ENCODE measurements around the gene EIF4E2.

EIF4E2 gene

DNA sequence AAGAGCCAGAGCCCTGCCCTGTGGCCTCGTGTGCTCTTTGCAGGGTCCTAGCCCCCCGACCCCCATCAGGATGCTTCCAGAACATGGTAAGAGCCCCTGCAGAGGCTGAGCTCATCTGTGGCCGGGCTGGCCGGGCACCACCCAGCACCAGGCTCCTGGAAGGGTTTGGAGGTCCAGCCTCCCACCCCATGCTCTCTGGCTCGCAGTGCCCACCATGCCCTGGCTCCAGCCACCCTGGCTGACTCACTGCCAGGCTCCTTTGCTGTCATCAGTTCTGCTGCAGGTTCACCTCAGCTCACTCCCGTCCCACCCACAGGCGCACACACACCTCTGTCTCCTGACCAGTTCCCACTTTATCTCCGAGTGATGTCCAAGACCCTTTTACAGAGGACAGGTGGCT, 37.5 kb downstream of the EIF4E2 start:
- peak overlapping the region in 1 of 2 donors; percentile 74 for H3K27ac ChIP-seq
- TF ChIP-seq, protein P1, sequence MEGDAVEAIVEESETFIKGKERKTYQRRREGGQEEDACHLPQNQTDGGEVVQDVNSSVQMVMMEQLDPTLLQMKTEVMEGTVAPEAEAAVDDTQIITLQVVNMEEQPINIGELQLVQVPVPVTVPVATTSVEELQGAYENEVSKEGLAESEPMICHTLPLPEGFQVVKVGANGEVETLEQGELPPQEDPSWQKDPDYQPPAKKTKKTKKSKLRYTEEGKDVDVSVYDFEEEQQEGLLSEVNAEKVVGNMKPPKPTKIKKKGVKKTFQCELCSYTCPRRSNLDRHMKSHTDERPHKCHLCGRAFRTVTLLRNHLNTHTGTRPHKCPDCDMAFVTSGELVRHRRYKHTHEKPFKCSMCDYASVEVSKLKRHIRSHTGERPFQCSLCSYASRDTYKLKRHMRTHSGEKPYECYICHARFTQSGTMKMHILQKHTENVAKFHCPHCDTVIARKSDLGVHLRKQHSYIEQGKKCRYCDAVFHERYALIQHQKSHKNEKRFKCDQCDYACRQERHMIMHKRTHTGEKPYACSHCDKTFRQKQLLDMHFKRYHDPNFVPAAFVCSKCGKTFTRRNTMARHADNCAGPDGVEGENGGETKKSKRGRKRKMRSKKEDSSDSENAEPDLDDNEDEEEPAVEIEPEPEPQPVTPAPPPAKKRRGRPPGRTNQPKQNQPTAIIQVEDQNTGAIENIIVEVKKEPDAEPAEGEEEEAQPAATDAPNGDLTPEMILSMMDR (IDR thresholded peaks at IDR 0.05): no peak
- H3K27me3 ChIP-seq: no peaks in the 10 kb centered on the region
- no peaks in the 10 kb centered on the region for H3K9me3 ChIP-seq
- peak in 1 of 2 donors; percentile 56 for DNase-seq
- intact Hi-C loops (cut with DNase I; ENCODE audit: low total_unique reads): no loop called here
- no peak overlapping the region for H3K4me3 ChIP-seq
- peaks cover 0 to 21% (median 13%) of the 10 kb centered on the region in 4 donors for H3K4me1 ChIP-seq
- peaks cover 13 to 19% (median 15%) of the 10 kb centered on the region in 3 donors for H3K36me3 ChIP-seq

DNA sequence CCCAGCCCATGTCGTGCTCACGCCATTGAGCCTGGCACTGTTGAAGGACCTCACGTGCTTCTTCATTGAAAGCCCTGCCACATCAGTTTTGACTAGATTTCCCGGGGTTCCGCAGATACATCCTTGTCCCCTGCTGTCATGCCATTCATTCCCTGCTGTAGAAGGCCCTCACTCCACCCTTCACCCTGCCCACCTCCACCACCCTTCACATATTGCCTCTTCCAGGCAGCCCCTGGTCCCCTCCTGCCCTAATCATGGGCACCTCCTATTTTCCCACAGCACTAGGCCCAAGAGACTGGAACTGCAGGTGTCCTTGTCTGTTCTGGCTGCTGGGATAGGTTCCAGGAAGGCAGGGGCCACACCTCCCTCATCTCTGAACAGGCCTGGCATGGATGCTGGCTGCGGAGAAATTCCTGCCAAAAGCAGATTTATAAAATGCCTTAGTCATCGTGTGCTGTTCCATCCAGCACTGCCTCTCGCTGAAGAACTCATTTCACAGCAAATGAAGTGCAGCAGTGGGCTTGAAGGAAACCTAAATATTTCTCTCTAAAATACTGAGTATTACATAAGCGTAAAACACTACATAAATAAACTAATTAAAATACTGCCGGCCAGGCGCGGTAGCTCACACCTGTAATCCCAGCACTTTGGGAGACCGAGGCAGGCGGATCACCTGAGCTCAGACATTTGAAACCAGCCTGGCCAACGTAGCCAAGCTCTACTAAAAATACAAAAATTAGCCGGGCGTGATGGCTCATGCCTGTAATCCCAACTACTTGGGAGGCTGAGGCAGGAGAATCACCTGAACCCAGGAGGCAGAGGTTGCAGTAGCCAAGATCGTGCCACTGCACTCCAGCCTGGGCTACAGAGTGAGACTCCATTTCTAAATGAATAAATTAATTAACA, 38.4 kb downstream of the EIF4E2 start:
- DNase-seq: peak in 1 of 2 donors; percentile 74
- TF ChIP-seq, protein P1 (IDR thresholded peaks at IDR 0.05): no peak
- intact Hi-C loops (cut with DNase I; ENCODE audit: low total_unique reads): no loop called here

DNA sequence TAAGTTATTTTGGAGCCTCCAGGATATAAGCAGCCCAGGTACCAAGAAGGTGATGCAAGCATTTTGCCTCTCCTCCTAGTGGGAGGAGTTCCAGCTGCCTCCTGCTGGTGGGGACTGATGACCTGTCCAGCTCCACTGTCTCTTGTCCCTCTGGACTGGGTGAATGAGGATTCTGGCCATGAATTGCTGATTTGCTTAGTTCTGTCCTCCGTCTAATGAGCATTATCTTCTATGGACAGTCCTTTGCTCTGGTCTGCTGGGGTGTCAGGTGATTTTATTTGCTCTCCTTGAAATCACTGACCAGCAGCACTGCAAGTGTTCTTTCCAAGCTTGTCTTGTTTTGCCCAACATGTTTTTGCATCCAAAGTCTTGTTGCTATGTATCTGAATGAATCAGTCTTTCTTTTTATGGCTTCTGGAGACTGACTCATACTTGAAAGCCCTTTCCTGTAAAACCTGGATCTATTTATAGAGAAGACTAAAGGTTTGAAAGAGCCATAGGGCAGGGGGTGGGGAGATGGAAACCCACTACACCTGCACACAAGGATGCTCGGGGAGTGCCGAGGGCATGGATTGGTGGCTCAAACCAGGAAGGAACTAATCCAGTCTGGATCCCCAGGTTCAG, 42.4 kb downstream of the EIF4E2 start:
- peaks cover 0 to 26% (median 14%) of the 10 kb centered on the region in 4 donors for H3K4me1 ChIP-seq
- peak in 1 of 2 donors; percentile 27 for DNase-seq
- H3K9me3 ChIP-seq: no peaks in the 10 kb centered on the region
- TF ChIP-seq, protein P1 (IDR thresholded peaks at IDR 0.05): no peak
- H3K4me3 ChIP-seq: no peak overlapping the region
- intact Hi-C loops (cut with DNase I; ENCODE audit: low total_unique reads): no loop called here
- no peaks in the 10 kb centered on the region for H3K36me3 ChIP-seq
- H3K27me3 ChIP-seq: no peaks in the 10 kb centered on the region
- H3K27ac ChIP-seq: peak overlapping the region in 1 of 2 donors; percentile 27

More for the DNA sequence above, 38.4 kb downstream of the EIF4E2 start:
- Histone ChIP-seq H3K9me3 (no peaks in the 10 kb centered on the region), H3K27me3 (no peaks in the 10 kb centered on the region), H3K36me3 (peaks cover 4 to 10% (median 6%) of the 10 kb centered on the region in 3 donors), H3K4me1 (peaks cover 0 to 26% (median 14%) of the 10 kb centered on the region in 4 donors), H3K27ac (peak overlapping the region; percentile 29 to 74), H3K4me3 (no peak overlapping the region)

DNA sequence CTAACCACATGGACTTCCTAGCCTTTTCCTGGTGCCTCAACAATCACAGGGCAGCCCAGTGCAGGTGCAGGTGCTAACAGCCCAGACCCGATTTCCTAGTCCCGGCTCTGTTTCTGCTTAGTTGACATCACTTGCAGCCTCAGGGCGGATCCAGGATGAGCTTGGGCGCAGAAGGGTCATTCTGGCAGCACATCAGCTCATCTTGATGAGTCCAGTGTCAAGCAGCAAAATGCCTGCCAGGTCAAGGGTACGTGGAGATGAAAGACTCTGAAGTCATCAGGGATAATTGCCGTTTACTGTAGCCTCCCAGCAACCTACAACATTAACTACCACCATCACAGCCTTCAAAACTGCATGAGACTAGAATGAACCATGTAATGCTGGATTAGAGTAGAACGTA, 43.5 kb downstream of the EIF4E2 start:
- Histone ChIP-seq H3K4me1 (peaks cover 0 to 19% (median 9%) of the 10 kb centered on the region in 4 donors), H3K27ac (no peak overlapping the region), H3K27me3 (no peaks in the 10 kb centered on the region), H3K36me3 (no peaks in the 10 kb centered on the region), H3K9me3 (no peaks in the 10 kb centered on the region), H3K4me3 (no peak overlapping the region)
- TF ChIP-seq, protein P1 (IDR thresholded peaks at IDR 0.05): no peak
- intact Hi-C loops (cut with DNase I; ENCODE audit: low total_unique reads): no loop called here
- no peak for DNase-seq

DNA sequence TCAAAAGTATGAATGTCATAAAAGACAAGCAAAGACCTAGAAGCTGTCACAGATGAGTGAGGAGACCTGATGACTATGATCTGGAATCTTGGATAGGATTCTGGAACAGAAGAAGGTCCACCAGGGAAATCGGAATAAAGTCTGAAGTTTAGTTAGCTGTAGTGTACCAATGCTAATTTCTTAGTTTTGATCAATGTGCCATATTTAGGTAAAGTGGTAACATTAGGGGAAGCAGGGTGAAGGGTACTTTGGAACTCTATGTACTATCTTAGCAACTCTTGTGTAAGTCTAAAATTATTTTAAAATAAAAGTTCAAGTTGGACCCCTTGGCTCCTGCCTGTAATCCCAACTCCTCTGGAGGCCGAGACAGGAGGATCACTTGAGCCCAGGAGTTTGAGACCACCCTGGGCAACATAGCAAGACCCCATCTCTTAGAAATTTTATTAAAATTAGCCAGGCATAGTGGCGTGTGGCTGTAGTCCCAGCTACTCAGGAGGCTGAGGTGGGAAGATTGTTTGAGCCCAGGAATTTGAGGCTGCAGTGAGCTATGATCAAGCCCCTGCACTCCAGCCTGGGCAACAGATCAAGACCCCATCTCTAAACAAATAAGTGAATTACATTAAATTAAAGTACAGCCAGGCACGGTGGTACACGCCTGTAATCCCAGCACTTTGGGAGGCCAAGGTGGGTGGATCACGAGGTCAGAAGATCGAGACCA, 47.0 kb downstream of the EIF4E2 start:
- Histone ChIP-seq H3K27ac (no peak overlapping the region), H3K9me3 (no peaks in the 10 kb centered on the region), H3K36me3 (no peaks in the 10 kb centered on the region), H3K27me3 (no peaks in the 10 kb centered on the region), H3K4me3 (no peak overlapping the region), H3K4me1 (peaks cover 0 to 9% (median 2%) of the 10 kb centered on the region in 4 donors)
- TF ChIP-seq, protein P1 (IDR thresholded peaks at IDR 0.05): no peak
- intact Hi-C loops (cut with DNase I; ENCODE audit: low total_unique reads): no loop called here
- DNase-seq: no peak

All from tibial artery (tissue), 4 donors.